HEK293 (cell line): ENCODE measurements around the gene COL11A2.
A peak's percentile ranks its signal among the peaks of the same experiment; 100 is the strongest.

Experiments used
- AEBP2 ChIP-seq: fragments of 450-650 bp; formaldehyde crosslinking; IDR thresholded peaks from 2 replicates; pipeline ENCODE4 v1.5.1; 2016; ENCODE audit warnings: missing biosample characterization, missing genetic modification characterization, borderline replicate concordance
- CTCF ChIP-seq: fragments of 450-650 bp; formaldehyde crosslinking; IDR thresholded peaks from 2 replicates; pipeline ENCODE4 v1.5.1; 2016; ENCODE audit warnings: missing biosample characterization, missing genetic modification characterization
- FEZF1 ChIP-seq: fragments of 450-650 bp; formaldehyde crosslinking; IDR thresholded peaks from 2 replicates; pipeline ENCODE4 v1.5.1; 2016; ENCODE audit warnings: missing biosample characterization, missing genetic modification characterization
- GLI2 ChIP-seq: fragments of 450-650 bp; formaldehyde crosslinking; IDR thresholded peaks from 2 replicates; pipeline ENCODE4; 2017; ENCODE audit warnings: missing biosample characterization, missing genetic modification characterization, low read depth, borderline replicate concordance
- HOXD13 ChIP-seq: sonication (generic); formaldehyde crosslinking; IDR thresholded peaks from 2 replicates; pipeline ENCODE4 v1.8.0; 2022; ENCODE audit warnings: missing genetic modification reagents, borderline replicate concordance
- OSR2 ChIP-seq: fragments of 450-650 bp; formaldehyde crosslinking; IDR thresholded peaks from 2 replicates; pipeline ENCODE4 v1.5.1; 2016; ENCODE audit warnings: missing biosample characterization, missing genetic modification characterization
- PRDM10 ChIP-seq: fragments of 450-650 bp; formaldehyde crosslinking; IDR thresholded peaks from 2 replicates; pipeline ENCODE4 v1.5.1; 2016; ENCODE audit warnings: missing biosample characterization, missing genetic modification characterization
- SALL2 ChIP-seq: fragments of 450-650 bp; formaldehyde crosslinking; IDR thresholded peaks from 2 replicates; pipeline ENCODE4 v1.5.0; 2017; ENCODE audit warnings: missing biosample characterization, mild to moderate bottlenecking, missing genetic modification characterization, borderline replicate concordance
- SP7 ChIP-seq: fragments of 450-650 bp; formaldehyde crosslinking; IDR thresholded peaks from 2 replicates; pipeline ENCODE4 v1.5.1; 2016; ENCODE audit warnings: missing biosample characterization, missing genetic modification characterization
- YY2 ChIP-seq: fragments of 450-650 bp; formaldehyde crosslinking; IDR thresholded peaks from 2 replicates; pipeline ENCODE4 v1.5.1; 2016; ENCODE audit warnings: missing biosample characterization, missing genetic modification characterization
- ZBTB21 ChIP-seq: fragments of 450-650 bp; formaldehyde crosslinking; IDR thresholded peaks from 2 replicates; pipeline ENCODE4 v1.5.1; 2017; ENCODE audit warnings: missing biosample characterization, missing genetic modification characterization
- ZEB2 ChIP-seq: fragments of 450-650 bp; formaldehyde crosslinking; IDR thresholded peaks from 2 replicates; pipeline ENCODE4 v1.5.1; 2016; ENCODE audit warnings: missing biosample characterization, missing genetic modification characterization
- ZNF10 ChIP-seq: fragments of 450-650 bp; formaldehyde crosslinking; IDR thresholded peaks from 2 replicates; pipeline ENCODE4 v1.5.1; 2017; ENCODE audit warnings: missing biosample characterization, missing genetic modification characterization
- ZNF214 ChIP-seq: fragments of 450-650 bp; formaldehyde crosslinking; IDR thresholded peaks from 2 replicates; pipeline ENCODE4 v1.5.1; 2017; ENCODE audit warnings: missing biosample characterization, mild to moderate bottlenecking, missing genetic modification characterization, borderline replicate concordance
- ZNF26 ChIP-seq: fragments of 450-650 bp; formaldehyde crosslinking; IDR thresholded peaks from 2 replicates; pipeline ENCODE4 v1.5.1; 2016; ENCODE audit warnings: missing biosample characterization, missing genetic modification characterization
- ZNF391 ChIP-seq: fragments of 450-650 bp; formaldehyde crosslinking; IDR thresholded peaks from 2 replicates; pipeline ENCODE4 v1.5.1; 2016; ENCODE audit warnings: low read depth, missing biosample characterization, missing genetic modification characterization, borderline replicate concordance
- ZNF48 ChIP-seq: fragments of 450-650 bp; formaldehyde crosslinking; IDR thresholded peaks from 2 replicates; pipeline ENCODE4 v1.5.1; 2016; ENCODE audit warnings: missing biosample characterization, missing genetic modification characterization
- ZNF510 ChIP-seq: fragments of 450-650 bp; formaldehyde crosslinking; IDR thresholded peaks from 2 replicates; pipeline ENCODE4 v1.5.1; 2018; ENCODE audit warnings: mild to moderate bottlenecking, missing genetic modification characterization, missing biosample characterization; ENCODE audit not compliant: insufficient replicate concordance
- ZNF530 ChIP-seq: fragments of 450-650 bp; formaldehyde crosslinking; IDR thresholded peaks from 2 replicates; pipeline ENCODE4 v1.5.1; 2016; ENCODE audit warnings: low read depth, missing biosample characterization, missing genetic modification characterization
- ZNF549 ChIP-seq: fragments of 450-650 bp; IDR thresholded peaks from 2 replicates; pipeline ENCODE4 v1.5.1; 2018; ENCODE audit warnings: missing biosample characterization, missing genetic modification characterization, mild to moderate bottlenecking, inconsistent platforms, moderate library complexity
- ZNF560 ChIP-seq: fragments of 450-650 bp; formaldehyde crosslinking; IDR thresholded peaks from 2 replicates; pipeline ENCODE4 v1.5.1; 2017; ENCODE audit warnings: missing biosample characterization, missing genetic modification characterization, borderline replicate concordance
- ZNF561 ChIP-seq: fragments of 450-650 bp; IDR thresholded peaks from 2 replicates; pipeline ENCODE4 v1.5.1; 2018; ENCODE audit warnings: missing biosample characterization, missing genetic modification characterization, borderline replicate concordance
- ZNF623 ChIP-seq: fragments of 450-650 bp; formaldehyde crosslinking; IDR thresholded peaks from 2 replicates; pipeline ENCODE4 v1.5.1; 2016; ENCODE audit warnings: missing biosample characterization, missing genetic modification characterization
- ZNF645 ChIP-seq: fragments of 450-650 bp; formaldehyde crosslinking; IDR thresholded peaks from 2 replicates; pipeline ENCODE4; 2016; ENCODE audit warnings: missing biosample characterization, missing genetic modification characterization
- ZNF664 ChIP-seq: fragments of 450-650 bp; formaldehyde crosslinking; IDR thresholded peaks from 2 replicates; pipeline ENCODE4 v1.5.1; 2016; ENCODE audit warnings: missing biosample characterization, missing genetic modification characterization
- ZNF677 ChIP-seq: fragments of 450-650 bp; IDR thresholded peaks from 2 replicates; pipeline ENCODE4 v1.5.0; 2018; ENCODE audit warnings: missing biosample characterization, mild to moderate bottlenecking, missing genetic modification characterization, moderate library complexity
- ZNF701 ChIP-seq: fragments of 450-650 bp; formaldehyde crosslinking; IDR thresholded peaks from 2 replicates; pipeline ENCODE4 v1.5.1; 2016; ENCODE audit warnings: missing biosample characterization, missing genetic modification characterization
- ZNF707 ChIP-seq: fragments of 450-650 bp; formaldehyde crosslinking; IDR thresholded peaks from 2 replicates; pipeline ENCODE4 v1.5.1; 2016; ENCODE audit warnings: missing biosample characterization, missing genetic modification characterization
- ZNF776 ChIP-seq: fragments of 450-650 bp; formaldehyde crosslinking; IDR thresholded peaks from 2 replicates; pipeline ENCODE4 v1.5.0; 2017; ENCODE audit warnings: missing biosample characterization, missing genetic modification characterization, borderline replicate concordance
- ZNF792 ChIP-seq: fragments of 450-650 bp; formaldehyde crosslinking; IDR thresholded peaks from 2 replicates; pipeline ENCODE4 v1.5.1; 2016; ENCODE audit warnings: missing biosample characterization, missing genetic modification characterization

Gene COL11A2

GRCh38 chr6:33208091-33208967 lies 16.1 kb upstream of the COL11A2 start, which contains the start of gene RING1 (continued):
- no peak for TF ChIP-seq ZNF549 (tag by site-specific recombination)
- no peak for TF ChIP-seq FEZF1 (tag by site-specific recombination)
- TF ChIP-seq ZNF560 (tag by site-specific recombination), result no peak
- TF ChIP-seq ZNF677 (tag by site-specific recombination), result no peak; the same call in 1 of the 2 replicates
- no peak for TF ChIP-seq ZNF664
- TF ChIP-seq HOXD13, result no peak
- peak; percentile 14; the same call in 1 of the 2 replicates for TF ChIP-seq OSR2 (tag by site-specific recombination)
- peak; percentile 84 for TF ChIP-seq ZEB2
- no peak for TF ChIP-seq SALL2 (tag by site-specific recombination)
- 0 out of 2 replicates have a peak, but pooled peaks have one; percentile 9 for TF ChIP-seq PRDM10 (tag by site-specific recombination)
- no peak for TF ChIP-seq ZNF701 (tag by site-specific recombination)
- TF ChIP-seq SP7 (tag by site-specific recombination), result peak; percentile 66; the same call in 1 of the 2 replicates
- no peak for TF ChIP-seq ZNF792 (tag by site-specific recombination)
- peak; percentile 53; the same call in 1 of the 2 replicates for TF ChIP-seq ZNF391 (tag by site-specific recombination)
- no peak for TF ChIP-seq ZNF623 (tag by site-specific recombination)
- TF ChIP-seq ZBTB21 (tag by site-specific recombination), result peak; percentile 77
- no peak for TF ChIP-seq ZNF776 (tag by site-specific recombination)
- TF ChIP-seq ZNF645 (tag by site-specific recombination), result no peak
- no peak for TF ChIP-seq ZNF530 (tag by site-specific recombination)
- no peak for TF ChIP-seq ZNF48 (tag by site-specific recombination)
- TF ChIP-seq ZNF214, result no peak
- no peak; the same call in 1 of the 2 replicates for TF ChIP-seq CTCF (tag by site-specific recombination)
- no peak; the same call in 1 of the 2 replicates for TF ChIP-seq ZNF561 (tag by site-specific recombination)
- no peak for TF ChIP-seq ZNF10 (tag by site-specific recombination)
- TF ChIP-seq AEBP2 (tag by site-specific recombination), result peak; percentile 49; the same call in 1 of the 2 replicates
- TF ChIP-seq ZNF510, result no peak
- no peak for TF ChIP-seq ZNF707 (tag by site-specific recombination)
- TF ChIP-seq YY2 (tag by site-specific recombination), result peak; percentile 91
- TF ChIP-seq GLI2, result no peak
- no peak for TF ChIP-seq ZNF26 (tag by site-specific recombination)
